Measurements from ENCODE around the gene TMPRSS11F. TPM values are rescaled to one million over a fixed set of nuclear protein-coding genes. Genes with fewer than 3 reads are reported as not detected.

Gene TMPRSS11F
- total RNA-seq, 1 donor from 2014 or later = not detected

DNA sequence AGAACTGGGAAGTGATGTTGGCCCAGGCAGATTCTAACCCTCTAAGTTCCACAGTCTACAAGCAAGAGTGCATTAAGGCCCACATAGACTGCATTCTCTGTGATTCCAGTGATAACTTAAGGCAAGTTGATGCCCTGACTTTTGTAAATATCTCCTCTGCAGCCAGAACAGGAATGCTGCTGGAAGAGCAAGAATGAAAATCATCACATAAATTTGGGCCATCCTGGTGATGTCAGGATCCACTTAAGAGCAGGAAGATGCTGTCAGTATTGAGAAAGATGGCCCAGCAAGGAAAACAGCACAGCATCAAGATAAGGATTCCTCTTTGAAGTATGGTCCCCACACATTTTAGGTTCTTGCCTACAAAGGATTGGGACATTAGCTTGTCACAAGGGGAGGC is 52.4 kb downstream of the TMPRSS11F start:
- Mint-ChIP-seq H3K4me3 (no peak overlapping the region), H3K36me3 (no peaks in the 10 kb centered on the region), H3K27me3 (ENCODE audit: insufficient read depth, low read depth) (no peaks in the 10 kb centered on the region), H3K4me1 (peaks cover 9% of the 10 kb centered on the region), H3K27ac (no peak overlapping the region), H3K9me3 (no peaks in the 10 kb centered on the region)
- DNase-seq (ENCODE audit: low spot score) = no peak
- Histone ChIP-seq H3K27me3 (no peaks in the 10 kb centered on the region), H3K9me3 (ENCODE audit: low read depth) (no peaks in the 10 kb centered on the region), H3K79me2 (ENCODE audit: low read depth) (no peaks in the 10 kb centered on the region), H4K20me1 (ENCODE audit: low read depth) (no peaks in the 10 kb centered on the region), H3K4me1 (peaks cover 14% of the 10 kb centered on the region), H3K27ac (no peak overlapping the region), H3F3A (ENCODE audit: low read depth) (no peaks in the 10 kb centered on the region), H3K4me2 (no peak overlapping the region), H2AFZ (replicated peaks) (no peak overlapping the region), H3K9ac (no peak overlapping the region), H3K4me3 (no peak overlapping the region), H3K36me3 (no peaks in the 10 kb centered on the region)
- TF ChIP-seq, protein P1, sequence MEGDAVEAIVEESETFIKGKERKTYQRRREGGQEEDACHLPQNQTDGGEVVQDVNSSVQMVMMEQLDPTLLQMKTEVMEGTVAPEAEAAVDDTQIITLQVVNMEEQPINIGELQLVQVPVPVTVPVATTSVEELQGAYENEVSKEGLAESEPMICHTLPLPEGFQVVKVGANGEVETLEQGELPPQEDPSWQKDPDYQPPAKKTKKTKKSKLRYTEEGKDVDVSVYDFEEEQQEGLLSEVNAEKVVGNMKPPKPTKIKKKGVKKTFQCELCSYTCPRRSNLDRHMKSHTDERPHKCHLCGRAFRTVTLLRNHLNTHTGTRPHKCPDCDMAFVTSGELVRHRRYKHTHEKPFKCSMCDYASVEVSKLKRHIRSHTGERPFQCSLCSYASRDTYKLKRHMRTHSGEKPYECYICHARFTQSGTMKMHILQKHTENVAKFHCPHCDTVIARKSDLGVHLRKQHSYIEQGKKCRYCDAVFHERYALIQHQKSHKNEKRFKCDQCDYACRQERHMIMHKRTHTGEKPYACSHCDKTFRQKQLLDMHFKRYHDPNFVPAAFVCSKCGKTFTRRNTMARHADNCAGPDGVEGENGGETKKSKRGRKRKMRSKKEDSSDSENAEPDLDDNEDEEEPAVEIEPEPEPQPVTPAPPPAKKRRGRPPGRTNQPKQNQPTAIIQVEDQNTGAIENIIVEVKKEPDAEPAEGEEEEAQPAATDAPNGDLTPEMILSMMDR (IDR thresholded peaks at IDR 0.05) = no peak
- no peak for TF ChIP-seq EZH2 (IDR thresholded peaks at IDR 0.05)

DNA sequence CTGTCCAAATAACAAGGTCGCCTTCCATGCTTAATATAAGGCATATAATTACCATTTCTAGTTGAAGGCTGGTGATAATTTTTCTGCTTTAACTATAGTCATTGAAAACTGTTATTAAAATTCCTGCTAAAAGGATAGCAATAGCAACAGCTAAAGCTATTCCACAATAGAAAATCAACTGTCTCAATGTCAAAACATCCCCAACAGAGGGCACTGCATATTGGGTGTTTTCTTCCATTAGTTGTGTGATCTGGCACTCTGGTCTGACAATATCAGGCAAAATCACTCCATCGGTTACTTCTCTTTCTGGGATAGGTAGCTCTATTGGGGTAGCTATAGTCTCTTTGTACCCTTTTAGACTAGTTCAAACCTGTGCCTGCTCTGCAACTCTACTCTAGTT is 53.5 kb downstream of the TMPRSS11F start:
- no peaks in the 10 kb centered on the region for H3K27me3 Mint-ChIP-seq (ENCODE audit: insufficient read depth, low read depth)
- Histone ChIP-seq H4K20me1 (ENCODE audit: low read depth) (no peaks in the 10 kb centered on the region), H3K79me2 (ENCODE audit: low read depth) (no peaks in the 10 kb centered on the region), H3K4me3 (no peak overlapping the region), H3K4me2 (no peak overlapping the region), H3F3A (ENCODE audit: low read depth) (no peaks in the 10 kb centered on the region), H3K27me3 (no peaks in the 10 kb centered on the region), H3K9me3 (ENCODE audit: low read depth) (no peaks in the 10 kb centered on the region), H3K27ac (no peak overlapping the region), H3K4me1 (peaks cover 14% of the 10 kb centered on the region), H3K9ac (no peak overlapping the region), H2AFZ (replicated peaks) (no peak overlapping the region), H3K36me3 (no peaks in the 10 kb centered on the region)
- no peaks in the 10 kb centered on the region for H3K36me3 Mint-ChIP-seq
- no peak overlapping the region for H3K4me3 Mint-ChIP-seq
- peaks cover 9% of the 10 kb centered on the region for H3K4me1 Mint-ChIP-seq
- DNase-seq (ENCODE audit: low spot score) = no peak
- no peak overlapping the region for H3K27ac Mint-ChIP-seq
- TF ChIP-seq, protein P1 (IDR thresholded peaks at IDR 0.05) = peak; percentile 17
- no peak for TF ChIP-seq EZH2phosphoT487 (IDR thresholded peaks at IDR 0.05)
- TF ChIP-seq EZH2 (IDR thresholded peaks at IDR 0.05) = no peak
- H3K9me3 Mint-ChIP-seq = no peaks in the 10 kb centered on the region

DNA sequence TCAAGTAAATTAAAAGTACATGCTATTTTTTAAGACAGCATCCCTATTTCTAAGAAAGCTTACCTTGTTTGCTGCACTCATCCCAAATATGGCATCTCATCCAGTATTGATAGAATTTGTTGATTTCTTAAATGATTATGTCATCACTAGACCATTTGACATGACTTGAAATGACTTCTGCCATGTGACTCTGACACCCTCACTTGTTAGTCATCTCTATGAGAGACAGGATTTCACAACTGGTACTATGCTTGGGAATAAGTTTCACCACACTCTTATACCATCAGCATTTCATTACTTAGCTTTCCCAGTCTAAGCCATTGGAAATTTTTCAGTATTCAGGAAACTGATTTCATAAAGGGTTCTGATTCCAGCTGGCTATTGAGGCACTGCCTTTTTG is 55.3 kb downstream of the TMPRSS11F start:
- Histone ChIP-seq H3K36me3 (no peaks in the 10 kb centered on the region), H3K4me1 (peaks cover 14% of the 10 kb centered on the region), H4K20me1 (ENCODE audit: low read depth) (no peaks in the 10 kb centered on the region), H3F3A (ENCODE audit: low read depth) (no peaks in the 10 kb centered on the region), H2AFZ (replicated peaks) (no peak overlapping the region), H3K79me2 (ENCODE audit: low read depth) (no peaks in the 10 kb centered on the region), H3K4me3 (no peak overlapping the region), H3K9ac (no peak overlapping the region), H3K27me3 (no peaks in the 10 kb centered on the region), H3K27ac (no peak overlapping the region), H3K9me3 (ENCODE audit: low read depth) (no peaks in the 10 kb centered on the region), H3K4me2 (no peak overlapping the region)
- TF ChIP-seq, protein P1 (IDR thresholded peaks at IDR 0.05) = no peak
- TF ChIP-seq EZH2phosphoT487 (IDR thresholded peaks at IDR 0.05) (no peak), EZH2 (IDR thresholded peaks at IDR 0.05) (no peak)
- no peaks in the 10 kb centered on the region for H3K27me3 Mint-ChIP-seq (ENCODE audit: insufficient read depth, low read depth)
- DNase-seq (ENCODE audit: low spot score) = no peak
- H3K36me3 Mint-ChIP-seq = no peaks in the 10 kb centered on the region
- no peaks in the 10 kb centered on the region for H3K9me3 Mint-ChIP-seq
- H3K4me1 Mint-ChIP-seq = peaks cover 9% of the 10 kb centered on the region
- H3K27ac Mint-ChIP-seq = no peak overlapping the region
- no peak overlapping the region for H3K4me3 Mint-ChIP-seq

All from neural progenitor cell (in vitro differentiated cells).